GM19238 (cell line): ENCODE data around the gene DPP7.

ENCODE experiments used
- DNase-seq: peaks from one replicate; pipeline ENCODE4 v3.0.0; 2011; ENCODE audit warnings: low spot score; ENCODE audit not compliant: insufficient read length

DPP7 gene

GRCh38 chr9:137111788-137112563 lies 2.6 kb downstream of the DPP7 start:
- no peak for DNase-seq

- no peak for DNase-seq
These were observed 3.4 kb downstream of the DPP7 start for GRCh38 chr9:137110911-137111787.

- no peak for DNase-seq
These were observed 4.2 kb downstream of the DPP7 start for GRCh38 chr9:137110147-137110910.

- no peak for DNase-seq
These were observed 5.0 kb downstream of the DPP7 start for GRCh38 chr9:137109250-137110146.

- DNase-seq = no peak
These were observed 5.8 kb downstream of the DPP7 start for GRCh38 chr9:137108608-137109249.

- DNase-seq = no peak
These were observed 6.6 kb downstream of the DPP7 start for GRCh38 chr9:137107982-137108381.

- DNase-seq = no peak
These were observed 7.1 kb downstream of the DPP7 start for GRCh38 chr9:137107312-137107921.

- no peak for DNase-seq
These were observed 7.8 kb downstream of the DPP7 start for GRCh38 chr9:137106662-137107250.

- no peak for DNase-seq
These were observed 8.5 kb downstream of the DPP7 start for GRCh38 chr9:137105814-137106661.

GRCh38 chr9:137103206-137103999 lies 11.1 kb downstream of the DPP7 start:
- no peak for DNase-seq

GRCh38 chr9:137099231-137099630 lies 15.3 kb downstream of the DPP7 start:
- DNase-seq = no peak

- no peak for DNase-seq
These were observed 16.6 kb downstream of the DPP7 start for GRCh38 chr9:137097761-137098462.

GRCh38 chr9:137096785-137097546 lies 17.6 kb downstream of the DPP7 start:
- no peak for DNase-seq

- peak; percentile 57 for DNase-seq
These were observed 18.6 kb downstream of the DPP7 start for GRCh38 chr9:137095664-137096517.

- no peak for DNase-seq
These were observed 25.1 kb downstream of the DPP7 start for GRCh38 chr9:137089232-137089947.
